A673 (cell line): ENCODE measurements around the gene SNX2.

ENCODE experiments used
- CTCF ChIP-seq: fragments of 300-800, 200-600 bp; sonication (generic); conservative IDR thresholded peaks from 2 replicates; pipeline ENCODE4 v1.5.1; 2017; ENCODE audit warnings: low read depth, mild to moderate bottlenecking, antibody characterized with exemption, low read length, moderate library complexity, mixed read lengths
- EZH2 ChIP-seq: fragments of 200-600 bp; sonication (generic); IDR thresholded peaks from 2 replicates; pipeline ENCODE4 v1.6.1; 2017; ENCODE audit warnings: borderline replicate concordance, low read depth, mild to moderate bottlenecking, mixed read lengths, antibody characterized with exemption, low read length; ENCODE audit not compliant: poor library complexity, severe bottlenecking

GRCh38 chr5:122844910-122845228, 70.0 kb downstream of the SNX2 start:
- no peak for TF ChIP-seq CTCF
- no peak for TF ChIP-seq EZH2
